ENCODE data around the gene ME3.

DNA sequence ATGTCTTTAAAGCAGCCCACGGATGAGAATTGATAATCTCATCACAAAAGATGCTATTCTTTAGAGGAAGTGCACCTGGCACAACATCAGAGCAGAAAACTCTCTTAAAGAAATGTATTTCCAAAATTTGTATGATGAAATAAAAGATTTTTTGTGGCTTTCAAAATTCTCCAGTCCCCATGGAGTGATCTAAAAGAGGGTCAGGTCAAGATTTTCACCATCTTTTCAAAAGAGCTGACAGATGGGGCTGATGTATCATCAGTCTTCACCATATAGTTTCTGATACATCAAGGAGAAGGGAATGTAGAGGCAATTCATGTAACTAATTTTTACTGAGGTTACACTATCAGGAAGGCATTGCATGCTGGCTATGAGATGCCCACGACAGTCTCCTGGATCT is 11.7 kb downstream of the ME3 start:
- no peak for TF ChIP-seq EZH2 (optimal IDR thresholded peaks at IDR 0.05; ENCODE audit: low read depth, low read length)
- TF ChIP-seq CTCF (IDR thresholded peaks at IDR 0.05; ENCODE audit: low read length), result no peak

All from MM.1S (cell line).